AG04450 (cell line): Measurements from ENCODE around the gene PRTG. TPM values are rescaled to one million over a fixed set of nuclear protein-coding genes. Genes with fewer than 3 reads are reported as not detected.
"Not testable (repeated sequence)": the region's sequence is repeated elsewhere in the genome, so short reads cannot be mapped to it uniquely, and the experiment has no call there.

Experiments
- CTCF ChIA-PET: fragments of 300-600, 350-600 bp; formaldehyde crosslinking; extraction: SDS; loops from one replicate; lab custom pipeline; 2022; ENCODE audit warnings: antibody characterized with exemption, inconsistent platforms; lab: Charles Lee
- POLR2A ChIA-PET: fragments of 350-600 bp; formaldehyde crosslinking; extraction: SDS; loops from one replicate; lab custom pipeline; 2021; ENCODE audit warnings: antibody characterized with exemption, inconsistent platforms; lab: Yijun Ruan, JAX
- DNase-seq: peaks from one replicate; pipeline ENCODE4 v3.0.0-alpha.2; 2011; ENCODE audit warnings: low read depth, low spot score
- H3K27ac ChIP-seq: one replicate; pipeline ENCODE4 v1.5.1; 2012; ENCODE audit warnings: low read depth, low read length, control low read depth
- H3K27me3 ChIP-seq: one replicate; pipeline ENCODE4 v1.6.0; 2012; ENCODE audit warnings: low read length; ENCODE audit not compliant: control insufficient read depth, insufficient read depth
- H3K4me3 ChIP-seq: 2 replicates; pipeline ENCODE4 v1.5.1; 2011; ENCODE audit warnings: mild to moderate bottlenecking, low read depth, low read length, control low read depth
- H3K9me3 ChIP-seq: 2 replicates; pipeline ENCODE4 v1.5.1; 2012; ENCODE audit warnings: low read length; ENCODE audit not compliant: control insufficient read depth, insufficient read depth
- CTCF ChIP-seq: IDR thresholded peaks from 2 replicates; pipeline ENCODE4 v1.5.1; 2011; ENCODE audit warnings: low read depth, low read length, control low read depth, inconsistent platforms
- polyA plus RNA-seq: library from polyadenylated mRNA; depleted of rRNA; stranded (reverse); fragments of >200 nt; gene quantifications from 2 replicates; pipeline ENCODE4 v1.2.3, GENCODE V29; 2011

The PRTG gene
- polyA plus RNA-seq, 1 experiment = 1.2 TPM

- Histone ChIP-seq H3K27ac (no peak overlapping the region), H3K9me3 (no peaks in the 10 kb centered on the region), H3K27me3 (peaks cover 5% of the 10 kb centered on the region), H3K4me3 (no peak overlapping the region)
- no peak for DNase-seq
- POLR2A ChIA-PET = no interaction called here
- CTCF ChIA-PET = no interaction called here
- no peak for TF ChIP-seq CTCF
Measured at GRCh38 chr15:55736756-55737155, 6.2 kb downstream of the PRTG start.

- TF ChIP-seq CTCF = no peak
- ChIA-PET POLR2A (no interaction called here), CTCF (no interaction called here)
- Histone ChIP-seq H3K27me3 (no peaks in the 10 kb centered on the region), H3K27ac (no peak overlapping the region), H3K9me3 (no peaks in the 10 kb centered on the region), H3K4me3 (no peak overlapping the region)
- no peak for DNase-seq
Measured at GRCh38 chr15:55734641-55735040, 8.3 kb downstream of the PRTG start.

GRCh38 chr15:55733461-55733860, 9.5 kb downstream of the PRTG start:
- DNase-seq, H3K9me3 ChIP-seq, H3K4me3 ChIP-seq, H3K27me3 ChIP-seq, CTCF ChIA-PET, H3K27ac ChIP-seq: not testable (repeated sequence)
- POLR2A ChIA-PET = interaction anchor here (0.7 kb wide), 1 partner anchor 18 kb away, joined by 8 read pairs; no protein-coding TSS in a partner anchor

GRCh38 chr15:55721554-55722185, 21.3 kb downstream of the PRTG start:
- no peak for TF ChIP-seq CTCF
- no peaks in the 10 kb centered on the region for H3K27me3 ChIP-seq
- H3K9me3 ChIP-seq = no peaks in the 10 kb centered on the region
- POLR2A ChIA-PET = no interaction called here
- no peak for DNase-seq
- no peak overlapping the region for H3K27ac ChIP-seq
- CTCF ChIA-PET = no interaction called here
- H3K4me3 ChIP-seq = no peak overlapping the region

- H3K9me3 ChIP-seq = no peaks in the 10 kb centered on the region
- no peak for TF ChIP-seq CTCF
- H3K4me3 ChIP-seq = no peak overlapping the region
- no peak overlapping the region for H3K27ac ChIP-seq
- no peak for DNase-seq
- H3K27me3 ChIP-seq = no peaks in the 10 kb centered on the region
- POLR2A ChIA-PET = interaction anchor here (0.5 kb wide), 1 partner anchor 18 kb away, joined by 8 read pairs; no protein-coding TSS in a partner anchor
- CTCF ChIA-PET = no interaction called here
Measured at GRCh38 chr15:55715355-55716076, 27.4 kb downstream of the PRTG start.
